Measurements from ENCODE around the gene EPC1. TPM values are rescaled to one million over a fixed set of nuclear protein-coding genes. Genes with fewer than 3 reads are reported as not detected.
A peak's percentile ranks its signal among the peaks of the same experiment; 100 is the strongest.

EPC1 gene
- total RNA-seq, 2 experiments from 2014 or later = 33.0 to 33.9 TPM

GRCh38 chr10:32379950-32380551 is 33.1 kb upstream of the EPC1 start:
- no peaks in the 10 kb centered on the region for H3K27me3 Mint-ChIP-seq

GRCh38 chr10:32379318-32379949 is 32.5 kb upstream of the EPC1 start:
- ChIA-PET POLR2A (interaction anchor here (0.6 to 3.0 kb wide), 6 partner anchors 11 to 816 kb away, joined by 3 to 18 read pairs (median 3); partner anchors contain the start of gene CCDC7), CTCF (interaction anchor here (0.6 to 3.5 kb wide), 4 partner anchors 11 to 66 kb away, joined by 3 to 25 read pairs (median 6); partner anchors contain the start of gene CCDC7)
- Mint-ChIP-seq H3K4me3 (no peak overlapping the region), H3K27me3 (no peaks in the 10 kb centered on the region), H3K9me3 (no peaks in the 10 kb centered on the region), H3K36me3 (ENCODE audit: low read depth) (peaks cover 2% of the 10 kb centered on the region), H3K4me1 (ENCODE audit: low read depth) (peaks cover 17% of the 10 kb centered on the region), H3K27ac (no peak overlapping the region)
- intact Hi-C loops (cut with micrococcal nuclease) = loop anchor here (2.0 to 10.0 kb wide), 2 partner anchors 67 to 625 kb away; partner anchors contain the start of gene CCDC7
- DNase-seq (peak; percentile 39), ATAC-seq (peak; percentile 25)
- no peak for TF ChIP-seq CTCF (IDR thresholded peaks at IDR 0.05)

More at GRCh38 chr10:32379950-32380551, 33.1 kb upstream of the EPC1 start:
- DNase-seq (no peak), ATAC-seq (no peak)
- Mint-ChIP-seq H3K36me3 (ENCODE audit: low read depth) (no peaks in the 10 kb centered on the region), H3K4me1 (ENCODE audit: low read depth) (peaks cover 11% of the 10 kb centered on the region), H3K27ac (no peak overlapping the region), H3K4me3 (no peak overlapping the region), H3K9me3 (no peaks in the 10 kb centered on the region)
- ChIA-PET POLR2A (interaction anchor here (1.6 to 3.0 kb wide), 2 partner anchors 32 to 57 kb away, joined by 3 to 18 read pairs; no protein-coding TSS in a partner anchor), CTCF (interaction anchor here (3.5 kb wide), 1 partner anchor 12 kb away, joined by 25 read pairs; no protein-coding TSS in a partner anchor)
- intact Hi-C loops (cut with micrococcal nuclease) = loop anchor here (2.0 to 10.0 kb wide), 2 partner anchors 67 to 625 kb away; partner anchors contain the start of gene CCDC7
- TF ChIP-seq CTCF (IDR thresholded peaks at IDR 0.05) = no peak

- H3K9me3 Mint-ChIP-seq = peaks cover 3% of the 10 kb centered on the region
- intact Hi-C loops (cut with micrococcal nuclease) = loop anchor here (2.0 to 10.0 kb wide), 2 partner anchors 68 to 626 kb away; partner anchors contain the start of gene CCDC7
- H3K27me3 Mint-ChIP-seq = no peaks in the 10 kb centered on the region
- no peak overlapping the region for H3K4me3 Mint-ChIP-seq
- ATAC-seq = peak; percentile 95
- DNase-seq = peak; percentile 98
- H3K36me3 Mint-ChIP-seq (ENCODE audit: low read depth) = peaks cover 7% of the 10 kb centered on the region
- no peak overlapping the region for H3K27ac Mint-ChIP-seq
- H3K4me1 Mint-ChIP-seq (ENCODE audit: low read depth) = peaks cover 21% of the 10 kb centered on the region
- ChIA-PET POLR2A (interaction anchor here (0.6 to 3.0 kb wide), 13 partner anchors 9 to 815 kb away, joined by 3 to 18 read pairs (median 3); partner anchors contain the start of gene CCDC7), CTCF (interaction anchor here (0.6 to 3.5 kb wide), 12 partner anchors 11 to 188 kb away, joined by 3 to 25 read pairs (median 3); partner anchors contain the start of genes CCDC7 and EPC1)
- TF ChIP-seq CTCF (IDR thresholded peaks at IDR 0.05) = no peak
Observed at GRCh38 chr10:32378363-32379317, 31.7 kb upstream of the EPC1 start.

GRCh38 chr10:32377458-32378259 is 30.7 kb upstream of the EPC1 start:
- Mint-ChIP-seq H3K27me3 (no peaks in the 10 kb centered on the region), H3K4me3 (no peak overlapping the region), H3K27ac (no peak overlapping the region), H3K9me3 (peaks cover 3% of the 10 kb centered on the region), H3K36me3 (ENCODE audit: low read depth) (peaks cover 9% of the 10 kb centered on the region), H3K4me1 (ENCODE audit: low read depth) (peaks cover 29% of the 10 kb centered on the region)
- DNase-seq (peak; percentile 58), ATAC-seq (peak; percentile 32)
- TF ChIP-seq CTCF (IDR thresholded peaks at IDR 0.05) = no peak
- POLR2A ChIA-PET = interaction anchor here (0.8 to 3.0 kb wide), 10 partner anchors 8 to 68 kb away, joined by 3 to 18 read pairs (median 4); partner anchors contain the start of gene CCDC7
- CTCF ChIA-PET = interaction anchor here (0.6 to 3.5 kb wide), 11 partner anchors 10 to 187 kb away, joined by 3 to 25 read pairs (median 3); partner anchors contain the start of genes CCDC7 and EPC1
- intact Hi-C loops (cut with micrococcal nuclease) = loop anchor here (2.0 to 10.0 kb wide), 2 partner anchors 69 to 627 kb away; partner anchors contain the start of gene CCDC7
